ENCODE data around the gene DCTN2. TPM values are rescaled to one million over a fixed set of nuclear protein-coding genes. Genes with fewer than 3 reads are reported as not detected.

DCTN2 gene
- total RNA-seq, result 126 and 150 TPM in 2 replicates

GRCh38 chr12:57546438-57547287, at the start of gene DCTN2:
Gene DCTN2, minus strand, starts transcription at chr12:57547192. Its CDS starts 129 bp downstream, at chr12:57547063.

GRCh38 chr12:57590864-57591781, 44.1 kb upstream of the DCTN2 start, which contains the start of gene PIP4K2C:
Gene PIP4K2C, plus strand, starts transcription at chr12:57591192. Its CDS starts 98 bp downstream, at chr12:57591290.

GRCh38 chr12:57549909-57550640, 3.1 kb upstream of the DCTN2 start, which contains the start of gene KIF5A:
Gene KIF5A, plus strand, starts transcription at chr12:57550044. Its CDS starts 228 bp downstream, at chr12:57550272.

GRCh38 chr12:57522011-57522886, 24.7 kb downstream of the DCTN2 start, which contains the start of gene MBD6:
Gene MBD6, plus strand, starts transcription at chr12:57522824. Its CDS starts 1,480 bp downstream, at chr12:57524304.

GRCh38 chr12:57520053-57520818, 26.8 kb downstream of the DCTN2 start, which contains the start of gene DDIT3:
Gene DDIT3, minus strand, starts transcription at chr12:57520514. Its CDS starts 3,108 bp downstream, at chr12:57517406.

GRCh38 chr12:57487597-57488401, 59.2 kb downstream of the DCTN2 start, which contains the start of gene MARS1:
Gene MARS1, plus strand, starts transcription at chr12:57488068. Its CDS starts 23 bp downstream, at chr12:57488091.

Other genes starting within 250 kb of the DCTN2 start
- gene R3HDM2, start 116.1 kb downstream of the DCTN2 start, total RNA-seq, result 15.2 and 18.1 TPM in 2 replicates
- gene INHBC, start 112.4 kb downstream of the DCTN2 start, total RNA-seq, result not detected in 2 replicates
- gene INHBE, start 91.9 kb downstream of the DCTN2 start, total RNA-seq, result 0.36 and 1.1 TPM in 2 replicates
- not detected in 2 replicates for gene GLI1, start 87.4 kb downstream of the DCTN2 start, total RNA-seq
- under 0.01 and 2.9 TPM in 2 replicates for gene ARHGAP9, start 67.3 kb downstream of the DCTN2 start, total RNA-seq
- 82.6 and 93.7 TPM in 2 replicates for gene MARS1, start 59.1 kb downstream of the DCTN2 start, total RNA-seq
- 43.5 and 52.7 TPM in 2 replicates for gene DDIT3, start 26.7 kb downstream of the DCTN2 start, total RNA-seq
- 9.9 and 15.0 TPM in 2 replicates for gene MBD6, start 24.4 kb downstream of the DCTN2 start, total RNA-seq
- not detected in 2 replicates for gene KIF5A, start 2.9 kb upstream of the DCTN2 start, total RNA-seq
- gene PIP4K2C, start 44.0 kb upstream of the DCTN2 start, total RNA-seq, result 11.0 and 19.4 TPM in 2 replicates
- gene DTX3, start 57.6 kb upstream of the DCTN2 start, total RNA-seq, result 4.7 and 5.3 TPM in 2 replicates
- 10.5 and 11.0 TPM in 2 replicates for gene ARHGEF25, start 64.2 kb upstream of the DCTN2 start, total RNA-seq
- gene B4GALNT1, start 86.0 kb upstream of the DCTN2 start, total RNA-seq, result 0.16 and 0.18 TPM in 2 replicates
- gene OS9, start 146.9 kb upstream of the DCTN2 start, total RNA-seq, result 310 and 312 TPM in 2 replicates
- 0.18 and 0.32 TPM in 2 replicates for gene AGAP2, start 191.6 kb upstream of the DCTN2 start, total RNA-seq
- 70.0 and 70.2 TPM in 2 replicates for gene TSPAN31, start 197.8 kb upstream of the DCTN2 start, total RNA-seq
- 155 and 176 TPM in 2 replicates for gene CDK4, start 205.1 kb upstream of the DCTN2 start, total RNA-seq
- gene MARCHF9, start 207.9 kb upstream of the DCTN2 start, total RNA-seq, result 2.9 and 3.2 TPM in 2 replicates
- gene CYP27B1, start 219.9 kb upstream of the DCTN2 start, total RNA-seq, result 11.4 TPM in 1 of 2 replicates, not detected in the other
- 11.8 and 16.6 TPM in 2 replicates for gene METTL1, start 224.9 kb upstream of the DCTN2 start, total RNA-seq
- gene EEF1AKMT3, start 225.4 kb upstream of the DCTN2 start, total RNA-seq, result 8.7 and 14.6 TPM in 2 replicates
- gene TSFM, start 235.6 kb upstream of the DCTN2 start, total RNA-seq, result 15.5 and 25.4 TPM in 2 replicates

Measured in cardiac atrium fibroblast (primary cell).